Glutamatergic neuron (in vitro differentiated cells): ENCODE measurements around the gene HOXB6. TPM values are rescaled to one million over a fixed set of nuclear protein-coding genes. Genes with fewer than 3 reads are reported as not detected.

Experiments used
- DNase-seq: peaks from one replicate; pipeline ENCODE4 v3.0.0; 2022
- H3K27ac Mint-ChIP-seq: one replicate; pipeline ENCODE4 v1.8.0; 2020; ENCODE audit warnings: mild to moderate bottlenecking, mixed read lengths, inconsistent platforms; ENCODE audit not compliant: unreplicated experiment
- H3K27me3 Mint-ChIP-seq: one replicate; pipeline ENCODE4 v1.8.0; 2020; ENCODE audit warnings: mild to moderate bottlenecking, moderate library complexity, mixed read lengths, inconsistent platforms; ENCODE audit not compliant: unreplicated experiment
- H3K36me3 Mint-ChIP-seq: one replicate; pipeline ENCODE4 v1.8.0; 2020; ENCODE audit warnings: mild to moderate bottlenecking, mixed read lengths, inconsistent platforms; ENCODE audit not compliant: unreplicated experiment
- H3K4me1 Mint-ChIP-seq: one replicate; pipeline ENCODE4 v1.8.0; 2020; ENCODE audit warnings: mild to moderate bottlenecking, low read depth, mixed read lengths, inconsistent platforms; ENCODE audit not compliant: unreplicated experiment
- H3K4me3 Mint-ChIP-seq: one replicate; pipeline ENCODE4 v1.8.0; 2020; ENCODE audit warnings: mild to moderate bottlenecking, mixed read lengths, inconsistent platforms; ENCODE audit not compliant: unreplicated experiment
- H3K9me3 Mint-ChIP-seq: one replicate; pipeline ENCODE4 v1.8.0; 2020; ENCODE audit warnings: mild to moderate bottlenecking, moderate library complexity, mixed read lengths, inconsistent platforms; ENCODE audit not compliant: unreplicated experiment
- total RNA-seq: library from RNA; stranded (reverse); fragmentation: NEBNext Ultra II Directional; extraction: Animal tissue kit (Norgen Biotek cat#: 25700); gene quantifications from one replicate; pipeline ENCODE4 v1.2.1, GENCODE V29; 2021; ENCODE audit not compliant: unreplicated experiment
- TF ChIP-seq, protein P1 (sequence below): fragments of 200-600 bp; sonication (generic); IDR thresholded peaks from one replicate; pipeline ENCODE4 v1.5.0; 2021; ENCODE audit not compliant: partially characterized antibody, unreplicated experiment

HOXB6 gene
- total RNA-seq, 1 donor from 2014 or later: not detected

DNA sequence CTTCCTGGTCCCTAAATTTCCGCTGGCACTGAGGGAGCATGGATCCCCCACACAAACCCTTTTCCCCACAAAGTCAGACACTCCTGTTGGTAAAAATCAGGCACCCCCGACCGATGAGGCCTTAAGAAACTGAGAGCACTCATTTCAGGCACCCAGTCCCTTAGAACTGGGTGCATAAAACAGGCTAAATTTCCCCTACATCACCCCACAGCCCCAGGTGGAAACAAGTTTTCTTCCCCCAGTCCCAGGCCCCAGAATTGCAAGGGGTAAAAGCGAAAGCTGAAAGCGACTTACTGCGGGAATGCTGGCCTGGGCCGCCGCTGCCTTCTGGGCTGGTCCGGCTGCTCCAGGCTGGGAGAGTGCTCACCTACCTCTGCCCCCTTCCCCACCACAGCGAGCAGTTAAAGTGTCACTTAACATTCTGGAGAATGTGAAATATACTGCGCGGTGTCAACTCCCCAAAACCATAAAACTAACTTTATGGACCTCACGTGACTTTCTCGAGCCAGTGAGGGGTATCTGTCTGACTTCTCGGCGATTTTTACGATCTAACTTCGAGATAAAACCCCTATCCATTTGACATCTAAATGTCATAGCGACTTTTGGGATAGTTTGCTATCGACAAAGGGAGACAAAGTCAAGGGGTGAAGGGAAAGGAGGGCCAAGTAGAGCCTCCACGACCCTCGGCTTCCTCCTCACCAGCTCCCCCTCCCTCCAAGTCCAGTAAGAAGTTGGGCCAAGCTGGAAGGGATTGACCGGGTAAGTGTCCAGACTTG, 14.8 kb downstream of the HOXB6 start, which contains the start of gene HOXB3:
HOXB3 (minus strand) TSS at position 411 of the 776 bp plus-strand sequence. CDS start 37,767 bp downstream, outside the sequence.
- H3K36me3 Mint-ChIP-seq: peaks cover 3% of the 10 kb centered on the region
- H3K9me3 Mint-ChIP-seq: peaks cover 8% of the 10 kb centered on the region
- no peak within 1 kb of the TSS for H3K27ac Mint-ChIP-seq
- peaks cover 9% of the 10 kb centered on the region for H3K4me1 Mint-ChIP-seq
- H3K4me3 Mint-ChIP-seq: no peak within 1 kb of the TSS
- no peak for DNase-seq
- TF ChIP-seq, protein P1, sequence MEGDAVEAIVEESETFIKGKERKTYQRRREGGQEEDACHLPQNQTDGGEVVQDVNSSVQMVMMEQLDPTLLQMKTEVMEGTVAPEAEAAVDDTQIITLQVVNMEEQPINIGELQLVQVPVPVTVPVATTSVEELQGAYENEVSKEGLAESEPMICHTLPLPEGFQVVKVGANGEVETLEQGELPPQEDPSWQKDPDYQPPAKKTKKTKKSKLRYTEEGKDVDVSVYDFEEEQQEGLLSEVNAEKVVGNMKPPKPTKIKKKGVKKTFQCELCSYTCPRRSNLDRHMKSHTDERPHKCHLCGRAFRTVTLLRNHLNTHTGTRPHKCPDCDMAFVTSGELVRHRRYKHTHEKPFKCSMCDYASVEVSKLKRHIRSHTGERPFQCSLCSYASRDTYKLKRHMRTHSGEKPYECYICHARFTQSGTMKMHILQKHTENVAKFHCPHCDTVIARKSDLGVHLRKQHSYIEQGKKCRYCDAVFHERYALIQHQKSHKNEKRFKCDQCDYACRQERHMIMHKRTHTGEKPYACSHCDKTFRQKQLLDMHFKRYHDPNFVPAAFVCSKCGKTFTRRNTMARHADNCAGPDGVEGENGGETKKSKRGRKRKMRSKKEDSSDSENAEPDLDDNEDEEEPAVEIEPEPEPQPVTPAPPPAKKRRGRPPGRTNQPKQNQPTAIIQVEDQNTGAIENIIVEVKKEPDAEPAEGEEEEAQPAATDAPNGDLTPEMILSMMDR: no peak
- H3K27me3 Mint-ChIP-seq: peaks cover 54% of the 10 kb centered on the region

DNA sequence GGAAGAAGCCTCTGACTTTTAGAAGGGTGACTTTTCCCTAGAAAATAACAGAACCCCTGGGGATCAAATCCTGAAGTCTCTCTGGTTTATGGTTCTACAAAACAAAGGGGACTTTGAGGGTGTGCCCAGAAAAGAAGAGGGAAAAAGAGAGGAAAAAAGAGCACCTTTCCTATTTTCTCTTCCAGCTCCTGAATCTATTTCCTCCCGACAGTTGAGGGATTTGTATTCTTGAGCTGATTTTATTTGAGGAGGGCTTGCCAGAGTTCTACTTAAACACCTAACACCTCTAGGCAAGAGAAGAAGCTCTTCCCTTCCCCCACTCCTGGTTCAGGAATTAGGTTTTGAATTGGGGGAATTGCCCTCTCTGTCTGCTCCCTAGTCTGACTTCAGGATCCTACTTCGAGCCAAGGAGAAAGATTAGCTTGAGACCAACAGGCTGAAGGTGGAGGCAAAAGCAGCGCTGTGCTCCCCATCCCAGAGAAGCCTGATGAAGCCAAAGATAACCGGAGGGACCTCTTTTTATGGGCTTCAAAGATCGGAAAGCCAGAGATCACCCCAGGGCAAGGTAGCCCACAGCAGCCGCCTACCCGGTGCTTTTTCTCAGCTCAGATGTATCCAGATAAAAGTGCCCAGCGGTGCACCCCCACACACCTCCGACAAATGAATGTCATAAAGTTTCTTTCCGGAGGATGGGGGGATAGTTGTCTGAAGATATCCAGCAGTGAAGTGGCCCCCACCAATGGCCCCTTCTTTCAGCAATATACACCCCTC, 15.5 kb downstream of the HOXB6 start:
- DNase-seq: no peak
- TF ChIP-seq, protein P1: no peak
- H3K27ac Mint-ChIP-seq: no peak overlapping the region
- H3K4me1 Mint-ChIP-seq: peaks cover 9% of the 10 kb centered on the region
- H3K36me3 Mint-ChIP-seq: peaks cover 3% of the 10 kb centered on the region
- peaks cover 58% of the 10 kb centered on the region for H3K27me3 Mint-ChIP-seq
- no peak overlapping the region for H3K4me3 Mint-ChIP-seq
- peaks cover 8% of the 10 kb centered on the region for H3K9me3 Mint-ChIP-seq

DNA sequence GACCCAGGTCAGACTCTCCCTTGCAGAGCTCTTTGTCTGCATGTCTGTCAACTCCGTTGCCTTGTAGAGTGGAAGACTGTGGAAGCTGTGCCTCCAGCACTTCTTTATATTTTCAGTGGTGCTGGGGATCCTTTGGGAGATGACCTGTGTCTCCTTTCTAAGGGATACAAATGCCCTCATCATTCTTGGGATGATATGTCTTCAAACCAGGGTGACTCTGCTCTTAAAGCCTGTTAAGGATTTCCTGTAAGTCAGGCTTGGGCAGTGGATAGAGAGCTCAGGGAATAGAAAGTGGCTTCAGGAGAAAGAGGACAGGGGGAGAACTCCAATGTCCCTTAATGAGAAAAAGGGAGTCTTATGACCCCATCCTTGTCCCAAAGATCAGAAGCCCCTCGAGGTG, 16.3 kb downstream of the HOXB6 start:
- peaks cover 63% of the 10 kb centered on the region for H3K27me3 Mint-ChIP-seq

DNA sequence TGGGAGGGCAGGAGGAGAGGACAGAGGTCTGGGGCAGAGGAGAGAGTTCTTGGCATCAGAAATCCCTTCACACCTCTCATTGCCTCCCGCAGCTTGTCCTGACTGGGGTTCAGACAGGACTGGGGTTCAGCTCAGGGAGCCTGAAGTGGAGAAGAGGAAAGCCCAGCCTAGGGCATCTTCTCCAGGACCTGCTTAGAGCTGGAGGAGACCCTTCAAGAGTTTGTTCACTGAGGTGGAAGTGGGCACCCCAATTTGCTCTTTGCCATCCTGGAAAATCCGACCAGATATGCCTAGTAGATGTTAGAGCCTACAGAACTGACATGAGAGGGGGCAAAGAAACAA, 16.7 kb downstream of the HOXB6 start:
- H3K27ac Mint-ChIP-seq: no peak overlapping the region
- DNase-seq: no peak
- peaks cover 9% of the 10 kb centered on the region for H3K4me1 Mint-ChIP-seq
- peaks cover 65% of the 10 kb centered on the region for H3K27me3 Mint-ChIP-seq
- TF ChIP-seq, protein P1: no peak
- peaks cover 3% of the 10 kb centered on the region for H3K36me3 Mint-ChIP-seq
- no peak overlapping the region for H3K4me3 Mint-ChIP-seq
- peaks cover 10% of the 10 kb centered on the region for H3K9me3 Mint-ChIP-seq

More for the DNA sequence above, 16.3 kb downstream of the HOXB6 start:
- Mint-ChIP-seq H3K4me3 (no peak overlapping the region), H3K9me3 (peaks cover 10% of the 10 kb centered on the region), H3K4me1 (peaks cover 9% of the 10 kb centered on the region), H3K36me3 (peaks cover 3% of the 10 kb centered on the region), H3K27ac (no peak overlapping the region)
- no peak for DNase-seq
- TF ChIP-seq, protein P1: no peak
